ENCODE results near the gene MYO3B. TPM values are rescaled to one million over a fixed set of nuclear protein-coding genes. Genes with fewer than 3 reads are reported as not detected.

MYO3B gene
- total RNA-seq, 4 donors from 2014 or later = 0.48 TPM; not detected in 3

GRCh38 chr2:170241756-170242155 lies 63.8 kb downstream of the MYO3B start:
- intact Hi-C loops (cut with DNase I; ENCODE audit: low total_unique reads) (no loop called here), in situ Hi-C loops (cut with MboI; ENCODE audit: low pct_ligation_motif_present in 1 of 4, low pct_unique_long_range_greater_than_20kb in 1 of 4, low sequenced_read_pairs in 3 of 4) (no loop called here)
- Histone ChIP-seq H3K4me3 (no peak overlapping the region), H3K36me3 (no peaks in the 10 kb centered on the region), H3K9me3 (no peaks in the 10 kb centered on the region), H3K27me3 (peaks cover 42% of the 10 kb centered on the region), H3K27ac (no peak overlapping the region), H3K4me1 (no peaks in the 10 kb centered on the region)
- TF ChIP-seq POLR2A (IDR thresholded peaks at IDR 0.05) (no peak), POLR2AphosphoS5 (IDR thresholded peaks at IDR 0.05) (no peak), CTCF (IDR thresholded peaks at IDR 0.05) (no peak), EP300 (IDR thresholded peaks at IDR 0.05; ENCODE audit: low read depth) (no peak)
- WGBS, 2 donors (ENCODE audit: low coverage in 1 of 2) = 71 to 75% methylated on average over 2 of the region's 2 CpGs
- no peak for DNase-seq

GRCh38 chr2:170243118-170243837 lies 65.3 kb downstream of the MYO3B start:
- no peaks in the 10 kb centered on the region for H3K9me3 ChIP-seq
- no peak overlapping the region for H3K27ac ChIP-seq
- in situ Hi-C loops (cut with MboI; ENCODE audit: low pct_ligation_motif_present in 1 of 4, low pct_unique_long_range_greater_than_20kb in 1 of 4, low sequenced_read_pairs in 3 of 4) (no loop called here), intact Hi-C loops (cut with DNase I; ENCODE audit: low total_unique reads) (no loop called here)
- 61 to 80% methylated on average over 2 of the region's 2 CpGs for WGBS, 2 donors (ENCODE audit: low coverage in 1 of 2)
- no peak for TF ChIP-seq CTCF (IDR thresholded peaks at IDR 0.05)
- TF ChIP-seq POLR2AphosphoS5 (IDR thresholded peaks at IDR 0.05) = no peak
- no peak for TF ChIP-seq POLR2A (IDR thresholded peaks at IDR 0.05)
- TF ChIP-seq EP300 (IDR thresholded peaks at IDR 0.05; ENCODE audit: low read depth) = no peak
- H3K4me1 ChIP-seq = no peaks in the 10 kb centered on the region
- H3K27me3 ChIP-seq = peaks cover 35% of the 10 kb centered on the region
- no peak for DNase-seq
- no peaks in the 10 kb centered on the region for H3K36me3 ChIP-seq
- no peak overlapping the region for H3K4me3 ChIP-seq

GRCh38 chr2:170243898-170244297 lies 66.0 kb downstream of the MYO3B start:
- DNase-seq = no peak
- H3K4me1 ChIP-seq = no peaks in the 10 kb centered on the region
- no peaks in the 10 kb centered on the region for H3K9me3 ChIP-seq
- no peak overlapping the region for H3K27ac ChIP-seq
- 52 to 75% methylated on average over 3 to 4 of the region's 4 CpGs for WGBS, 2 donors (ENCODE audit: low coverage in 1 of 2)
- intact Hi-C loops (cut with DNase I; ENCODE audit: low total_unique reads) = no loop called here
- H3K27me3 ChIP-seq = peaks cover 30% of the 10 kb centered on the region
- in situ Hi-C loops (cut with MboI; ENCODE audit: low pct_ligation_motif_present in 1 of 4, low pct_unique_long_range_greater_than_20kb in 1 of 4, low sequenced_read_pairs in 3 of 4) = no loop called here
- no peaks in the 10 kb centered on the region for H3K36me3 ChIP-seq
- TF ChIP-seq EP300 (IDR thresholded peaks at IDR 0.05; ENCODE audit: low read depth) (no peak), POLR2AphosphoS5 (IDR thresholded peaks at IDR 0.05) (no peak), POLR2A (IDR thresholded peaks at IDR 0.05) (no peak), CTCF (IDR thresholded peaks at IDR 0.05) (no peak)
- H3K4me3 ChIP-seq = no peak overlapping the region

- in situ Hi-C loops (cut with MboI; ENCODE audit: low pct_ligation_motif_present in 1 of 4, low pct_unique_long_range_greater_than_20kb in 1 of 4, low sequenced_read_pairs in 3 of 4) (no loop called here), intact Hi-C loops (cut with DNase I; ENCODE audit: low total_unique reads) (no loop called here)
- H3K27me3 ChIP-seq = peaks cover 24% of the 10 kb centered on the region
- DNase-seq = no peak
- H3K4me1 ChIP-seq = no peaks in the 10 kb centered on the region
- no peak overlapping the region for H3K27ac ChIP-seq
- TF ChIP-seq POLR2AphosphoS5 (IDR thresholded peaks at IDR 0.05) = no peak
- TF ChIP-seq EP300 (IDR thresholded peaks at IDR 0.05; ENCODE audit: low read depth) = no peak
- TF ChIP-seq CTCF (IDR thresholded peaks at IDR 0.05) = no peak
- no peak for TF ChIP-seq POLR2A (IDR thresholded peaks at IDR 0.05)
- no peak overlapping the region for H3K4me3 ChIP-seq
- 75 to 78% methylated on average over 4 of the region's 4 CpGs for WGBS, 2 donors (ENCODE audit: low coverage in 1 of 2)
- no peaks in the 10 kb centered on the region for H3K9me3 ChIP-seq
- no peaks in the 10 kb centered on the region for H3K36me3 ChIP-seq
Observed at GRCh38 chr2:170244555-170244954, 66.6 kb downstream of the MYO3B start.
